Measurements from ENCODE around the gene DPH2.

The DPH2 gene

DNA sequence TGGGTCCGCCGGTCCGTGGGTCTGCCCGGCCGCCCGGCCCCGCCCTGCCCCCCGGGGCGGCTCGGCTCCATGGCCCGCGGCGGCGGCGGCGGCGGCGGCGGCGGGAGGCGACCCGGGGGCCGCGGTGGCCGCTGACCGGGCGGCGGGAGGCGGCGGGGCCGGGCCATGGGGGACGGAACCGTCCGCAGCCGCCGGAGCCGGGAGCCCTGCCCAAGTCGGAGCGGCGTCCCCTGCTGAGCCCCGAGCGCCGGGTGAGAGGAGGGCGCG is 9.4 kb downstream of the DPH2 start:
- TF ChIP-seq, protein P1, sequence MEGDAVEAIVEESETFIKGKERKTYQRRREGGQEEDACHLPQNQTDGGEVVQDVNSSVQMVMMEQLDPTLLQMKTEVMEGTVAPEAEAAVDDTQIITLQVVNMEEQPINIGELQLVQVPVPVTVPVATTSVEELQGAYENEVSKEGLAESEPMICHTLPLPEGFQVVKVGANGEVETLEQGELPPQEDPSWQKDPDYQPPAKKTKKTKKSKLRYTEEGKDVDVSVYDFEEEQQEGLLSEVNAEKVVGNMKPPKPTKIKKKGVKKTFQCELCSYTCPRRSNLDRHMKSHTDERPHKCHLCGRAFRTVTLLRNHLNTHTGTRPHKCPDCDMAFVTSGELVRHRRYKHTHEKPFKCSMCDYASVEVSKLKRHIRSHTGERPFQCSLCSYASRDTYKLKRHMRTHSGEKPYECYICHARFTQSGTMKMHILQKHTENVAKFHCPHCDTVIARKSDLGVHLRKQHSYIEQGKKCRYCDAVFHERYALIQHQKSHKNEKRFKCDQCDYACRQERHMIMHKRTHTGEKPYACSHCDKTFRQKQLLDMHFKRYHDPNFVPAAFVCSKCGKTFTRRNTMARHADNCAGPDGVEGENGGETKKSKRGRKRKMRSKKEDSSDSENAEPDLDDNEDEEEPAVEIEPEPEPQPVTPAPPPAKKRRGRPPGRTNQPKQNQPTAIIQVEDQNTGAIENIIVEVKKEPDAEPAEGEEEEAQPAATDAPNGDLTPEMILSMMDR (conservative IDR thresholded peaks at IDR 0.05; ENCODE audit: low read length): no peak
- no peak for TF ChIP-seq EZH2phosphoT487 (IDR thresholded peaks at IDR 0.05; ENCODE audit: borderline replicate concordance)
- H3K4me3 ChIP-seq (ENCODE audit: low read length, poor library complexity, severe bottlenecking): peak overlapping the region; percentile 74
- peak overlapping the region; percentile 59; the same call in 1 of the 2 replicates for H2AFZ ChIP-seq (ENCODE audit: low read length)
- H3K27me3 ChIP-seq (ENCODE audit: insufficient read depth, low read length, poor library complexity, severe bottlenecking): no peaks in the 10 kb centered on the region
- H3K36me3 ChIP-seq (ENCODE audit: insufficient read depth, low read length): no peaks in the 10 kb centered on the region
- no peaks in the 10 kb centered on the region for H3K9me3 ChIP-seq (ENCODE audit: insufficient read depth, low read depth, low read length)
- H3K79me2 ChIP-seq (ENCODE audit: insufficient read depth, low read length): peaks cover 47% of the 10 kb centered on the region
- H4K20me1 ChIP-seq (ENCODE audit: insufficient read depth, low read length, poor library complexity, severe bottlenecking): peaks cover 36% of the 10 kb centered on the region
- H3K4me2 ChIP-seq (ENCODE audit: low read depth, low read length, poor library complexity, severe bottlenecking): peak overlapping the region; percentile 70
- H3K9me2 ChIP-seq (replicated peaks; ENCODE audit: low read depth, low read length): no peaks in the 10 kb centered on the region
- no peaks in the 10 kb centered on the region for H3F3A ChIP-seq (ENCODE audit: low read depth)
- peak overlapping the region; percentile 81 for H3K9ac ChIP-seq (ENCODE audit: low read depth, low read length, poor library complexity, severe bottlenecking)
- peaks cover 47% of the 10 kb centered on the region for H3K4me1 ChIP-seq (ENCODE audit: insufficient read depth, low read length, poor library complexity, severe bottlenecking)

DNA sequence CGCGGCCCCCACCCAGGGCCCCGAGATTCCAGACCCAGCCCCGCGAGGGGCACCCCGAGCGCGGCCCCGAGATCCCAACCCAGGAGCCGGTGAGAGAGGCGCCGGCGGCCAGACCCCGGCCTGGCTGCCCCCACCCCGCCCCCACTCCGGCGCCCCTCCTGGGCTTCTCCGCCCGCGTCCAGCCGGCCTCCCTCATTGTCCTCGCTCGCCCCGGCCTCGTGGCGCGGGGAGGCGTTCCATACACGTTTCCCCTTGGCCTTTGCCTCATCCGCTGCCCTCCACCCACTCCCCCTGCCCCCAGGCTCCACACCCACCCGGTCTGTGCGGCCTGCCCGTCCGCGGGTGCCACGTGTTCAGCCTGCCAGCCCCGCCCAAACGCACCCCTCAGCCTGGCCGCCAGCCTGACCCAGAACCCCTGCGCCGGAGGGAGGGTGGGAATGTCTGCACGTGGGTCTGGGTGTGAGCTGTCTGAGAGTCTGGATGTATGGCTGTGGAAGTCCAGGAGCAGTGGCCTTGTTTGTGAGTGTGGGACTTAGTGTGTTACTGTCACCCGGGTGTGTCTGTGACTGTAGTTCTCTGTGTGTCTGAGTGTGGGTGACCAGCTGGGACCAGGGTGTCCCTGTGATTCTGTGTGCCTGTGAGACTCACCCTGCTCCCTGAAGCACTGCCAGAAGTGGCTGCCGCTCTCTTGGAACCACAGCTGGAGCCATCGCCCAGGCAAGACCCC is 9.9 kb downstream of the DPH2 start:
- Histone ChIP-seq H3K27me3 (ENCODE audit: insufficient read depth, low read length, poor library complexity, severe bottlenecking) (no peaks in the 10 kb centered on the region), H3K4me1 (ENCODE audit: insufficient read depth, low read length, poor library complexity, severe bottlenecking) (peaks cover 45% of the 10 kb centered on the region), H3F3A (ENCODE audit: low read depth) (no peaks in the 10 kb centered on the region), H3K4me3 (ENCODE audit: low read length, poor library complexity, severe bottlenecking) (peak overlapping the region; percentile 74), H3K9ac (ENCODE audit: low read depth, low read length, poor library complexity, severe bottlenecking) (peak overlapping the region; percentile 81), H3K79me2 (ENCODE audit: insufficient read depth, low read length) (peaks cover 47% of the 10 kb centered on the region), H3K36me3 (ENCODE audit: insufficient read depth, low read length) (no peaks in the 10 kb centered on the region), H4K20me1 (ENCODE audit: insufficient read depth, low read length, poor library complexity, severe bottlenecking) (peaks cover 36% of the 10 kb centered on the region), H3K9me3 (ENCODE audit: insufficient read depth, low read depth, low read length) (no peaks in the 10 kb centered on the region), H3K4me2 (ENCODE audit: low read depth, low read length, poor library complexity, severe bottlenecking) (peak overlapping the region; percentile 70), H2AFZ (ENCODE audit: low read length) (peak overlapping the region; percentile 59; the same call in 1 of the 2 replicates), H3K9me2 (replicated peaks; ENCODE audit: low read depth, low read length) (no peaks in the 10 kb centered on the region)
- no peak for TF ChIP-seq EZH2phosphoT487 (IDR thresholded peaks at IDR 0.05; ENCODE audit: borderline replicate concordance)
- TF ChIP-seq, protein P1 (conservative IDR thresholded peaks at IDR 0.05; ENCODE audit: low read length): no peak

DNA sequence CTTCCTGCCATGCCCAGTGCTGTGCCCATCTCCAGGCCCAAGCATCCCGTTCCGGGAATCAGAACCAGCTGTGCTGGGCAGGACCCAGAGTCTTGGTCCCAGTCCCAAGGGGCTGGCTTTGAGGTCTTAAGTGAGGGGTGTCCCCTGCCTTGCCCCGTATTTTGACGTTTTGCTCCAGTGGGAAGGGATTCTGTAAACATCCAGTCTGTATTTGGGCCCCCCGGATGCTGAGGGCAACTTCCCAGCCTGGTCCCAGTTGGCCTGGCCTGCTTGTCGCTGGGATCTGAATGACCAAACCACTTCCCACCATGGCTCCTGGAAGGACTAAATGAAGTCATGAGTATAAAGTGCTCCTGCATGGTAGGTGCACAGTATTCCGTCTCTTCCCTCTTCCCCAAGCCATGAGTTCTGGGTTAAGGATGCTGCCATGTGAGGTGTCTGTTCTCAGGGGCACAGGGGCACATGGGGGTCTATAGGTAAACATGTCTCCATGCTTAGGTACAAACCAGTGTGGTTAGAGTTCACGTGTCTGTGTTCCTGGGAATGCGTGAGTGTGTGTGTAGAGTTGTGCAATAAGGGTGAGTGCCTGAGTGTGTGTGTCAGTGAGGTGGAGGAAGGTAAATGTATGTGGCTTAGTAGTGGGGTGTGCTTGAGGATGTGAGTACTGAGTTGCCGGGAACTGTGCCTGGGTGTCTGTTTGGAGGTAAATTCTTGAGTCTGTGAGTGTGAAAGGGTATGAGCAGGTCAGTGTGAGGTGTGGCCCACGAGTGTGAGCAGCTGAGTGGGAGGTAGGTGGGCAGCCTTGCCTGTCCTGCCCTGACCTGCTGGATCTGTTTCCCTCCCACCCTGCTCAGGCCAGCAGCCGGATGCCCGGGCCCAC is 10.7 kb downstream of the DPH2 start:
- TF ChIP-seq, protein P1 (conservative IDR thresholded peaks at IDR 0.05; ENCODE audit: low read length): no peak
- no peak for TF ChIP-seq EZH2phosphoT487 (IDR thresholded peaks at IDR 0.05; ENCODE audit: borderline replicate concordance)
- H2AFZ ChIP-seq (ENCODE audit: low read length): no peak overlapping the region

More for the DNA sequence above, 10.7 kb downstream of the DPH2 start:
- Histone ChIP-seq H3K4me2 (ENCODE audit: low read depth, low read length, poor library complexity, severe bottlenecking) (peak overlapping the region; percentile 70), H3K79me2 (ENCODE audit: insufficient read depth, low read length) (peaks cover 40% of the 10 kb centered on the region), H3K9ac (ENCODE audit: low read depth, low read length, poor library complexity, severe bottlenecking) (peak overlapping the region; percentile 81), H3K9me3 (ENCODE audit: insufficient read depth, low read depth, low read length) (no peaks in the 10 kb centered on the region), H3K36me3 (ENCODE audit: insufficient read depth, low read length) (no peaks in the 10 kb centered on the region; the same call in 1 of the 2 replicates), H3K27me3 (ENCODE audit: insufficient read depth, low read length, poor library complexity, severe bottlenecking) (no peaks in the 10 kb centered on the region), H3K4me1 (ENCODE audit: insufficient read depth, low read length, poor library complexity, severe bottlenecking) (peaks cover 45% of the 10 kb centered on the region), H3K9me2 (replicated peaks; ENCODE audit: low read depth, low read length) (no peaks in the 10 kb centered on the region), H4K20me1 (ENCODE audit: insufficient read depth, low read length, poor library complexity, severe bottlenecking) (peaks cover 31% of the 10 kb centered on the region), H3K4me3 (ENCODE audit: low read length, poor library complexity, severe bottlenecking) (peak overlapping the region; percentile 74), H3F3A (ENCODE audit: low read depth) (no peaks in the 10 kb centered on the region)
